K562 (cell line): ENCODE data around the gene MYRIP. TPM values are rescaled to one million over a fixed set of nuclear protein-coding genes. Genes with fewer than 3 reads are reported as not detected.

Source experiments
- ATAC-seq: fragments of 200-7000 bp; cut with Tn5 transposase; 3 replicates; pipeline ENCODE4 v1.9.1; 2020; ENCODE audit warnings: moderate library complexity
- BruUV-seq: library from RNA; stranded (reverse); fragments of 400-500 nt; replicated peaks from 2 replicates; lab custom pipeline; 2021; lab: Mats Ljungman, UMichigan
- CTCF ChIA-PET: fragments of 300-600 bp; formaldehyde crosslinking; extraction: SDS; loops from one replicate; lab custom pipeline; 2021; ENCODE audit warnings: low intra/inter-chr PET ratio; lab: Yijun Ruan, JAX
- POLR2A ChIA-PET: fragments of 300-600, 350-650 bp; sonication (Branson Sonifier 250); formaldehyde crosslinking; extraction: SDS; loops from one replicate; lab custom pipeline; 2021; ENCODE audit warnings: antibody characterized with exemption, inconsistent platforms; lab: Yijun Ruan, JAX
- DNase-seq, 4 experiments: peaks; one replicate each; pipeline versions ENCODE4 v3.0.0 to v3.0.0-alpha.2; 2011 to 2018; ENCODE audit warnings: low spot score in 3 of 4, mixed read lengths in 3 of 4; ENCODE audit errors: extremely low read depth in 1 of 4
- FAIRE-seq: peaks from 2 replicates; lab custom pipeline; 2011; peaks lifted over from hg19 to GRCh38; lab: Jason Lieb, UNC
- H2AFZ ChIP-seq: 2 replicates; pipeline ENCODE4 v1.6.0; 2011; ENCODE audit warnings: low read depth, low read length, control low read depth, inconsistent platforms
- H3K27ac ChIP-seq: fragments of 200-600 bp; 3 replicates; pipeline ENCODE4 v1.8.0; 2011; ENCODE audit warnings: low read depth, mild to moderate bottlenecking, control low read depth, inconsistent platforms, low read length, moderate library complexity, mixed read lengths; ENCODE audit errors: extremely low read depth
- H3K27me3 ChIP-seq, 2 experiments: fragments of 300-600 bp in 1 of 2; 2 replicates in 1 of 2; 3 replicates in 1 of 2; pipeline versions ENCODE4 v1.6.0 to v1.8.0; 2011; ENCODE audit warnings: inconsistent platforms in 2 of 2, low read length in 2 of 2, mild to moderate bottlenecking in 1 of 2, mixed read lengths in 1 of 2, moderate library complexity in 1 of 2; ENCODE audit not compliant: control insufficient read depth in 2 of 2, insufficient read depth in 2 of 2
- H3K36me3 ChIP-seq: fragments of 300-600 bp; 3 replicates; pipeline ENCODE4 v1.8.0; 2011; ENCODE audit warnings: mild to moderate bottlenecking, low read length, inconsistent platforms; ENCODE audit not compliant: control insufficient read depth, insufficient read depth
- H3K4me1 ChIP-seq, 2 experiments: fragments of 200-600 bp in 1 of 2; replicated peaks in 1 of 2; 2 replicates in 1 of 2; 3 replicates in 1 of 2; pipeline versions ENCODE4 v1.5.1 to v1.8.0; 2011; ENCODE audit warnings: inconsistent platforms in 2 of 2, low read length in 2 of 2, mild to moderate bottlenecking in 1 of 2, mixed read lengths in 1 of 2, moderate library complexity in 1 of 2; ENCODE audit not compliant: control insufficient read depth in 2 of 2, insufficient read depth in 2 of 2
- H3K4me2 ChIP-seq: 2 replicates; pipeline ENCODE4 v1.6.1; 2011; ENCODE audit warnings: low read length, control low read depth, inconsistent platforms, mixed read lengths; ENCODE audit not compliant: insufficient read depth
- H3K4me3 ChIP-seq: fragments of 200-600 bp; sonication (generic), shearing (Covaris generic); 2 replicates; pipeline ENCODE4 v1.5.1; 2016; ENCODE audit warnings: control low read depth, inconsistent platforms
- H3K79me2 ChIP-seq: fragments of 200-600 bp; 3 replicates; pipeline ENCODE4 v1.8.0; 2011; ENCODE audit warnings: low read length, inconsistent platforms; ENCODE audit not compliant: control insufficient read depth, insufficient read depth
- H3K9ac ChIP-seq, 2 experiments: 2 replicates each; pipeline versions ENCODE4 v1.6.0 to v1.6.1; 2011; ENCODE audit warnings: low read depth in 2 of 2, low read length in 2 of 2, control low read depth in 1 of 2, inconsistent platforms in 1 of 2, mild to moderate bottlenecking in 1 of 2, mixed read lengths in 1 of 2; ENCODE audit not compliant: insufficient read depth in 1 of 2
- H3K9me1 ChIP-seq: one replicate; pipeline ENCODE4 v1.6.0; 2011; ENCODE audit warnings: inconsistent platforms, mild to moderate bottlenecking, low read length, moderate library complexity; ENCODE audit not compliant: control insufficient read depth, insufficient read depth
- H3K9me3 ChIP-seq: replicated peaks from 2 replicates; pipeline ENCODE4 v1.5.1; 2011; ENCODE audit warnings: low read depth, low read length, inconsistent platforms; ENCODE audit not compliant: control insufficient read depth, insufficient read depth
- H4K20me1 ChIP-seq: replicated peaks from 2 replicates; pipeline ENCODE4 v1.6.1; 2011; ENCODE audit warnings: low read length, inconsistent platforms, mixed read lengths; ENCODE audit not compliant: control insufficient read depth, insufficient read depth
- ARNT ChIP-seq, 2 experiments: fragments of 450-650 bp; IDR thresholded peaks; 2 replicates each; pipeline ENCODE4 v1.6.1; 2016; ENCODE audit warnings: mild to moderate bottlenecking in 1 of 2
- HDAC1 ChIP-seq, 2 experiments: fragments of 450-650 bp; IDR thresholded peaks; 2 replicates each; pipeline ENCODE4 v1.6.1; 2016 to 2017; ENCODE audit warnings: inconsistent platforms in 1 of 2, mild to moderate bottlenecking in 1 of 2, moderate library complexity in 1 of 2
- MYBL2 ChIP-seq, 2 experiments: fragments of 450-650 bp in 1 of 2; sonication (generic) in 1 of 2; formaldehyde crosslinking in 1 of 2; IDR thresholded peaks; 2 replicates each; pipeline versions ENCODE4 v1.6.1 to v1.8.1; 2017 to 2022; ENCODE audit warnings: borderline replicate concordance in 1 of 2, inconsistent platforms in 1 of 2, low read depth in 1 of 2, mild to moderate bottlenecking in 1 of 2, missing genetic modification reagents in 1 of 2, moderate library complexity in 1 of 2
- POLR2AphosphoS2 ChIP-seq: IDR thresholded peaks from 2 replicates; pipeline ENCODE4 v1.6.1; 2012; ENCODE audit warnings: low read length, improper control_type of control experiment
- STAT5A ChIP-seq: IDR thresholded peaks from 2 replicates; pipeline ENCODE4 v1.6.1; 2012; ENCODE audit warnings: low read length, inconsistent platforms, borderline replicate concordance
- TAF15 ChIP-seq: fragments of 200-400 bp; formaldehyde crosslinking; IDR thresholded peaks from 2 replicates; pipeline ENCODE4 v1.6.1; 2017; ENCODE audit warnings: mild to moderate bottlenecking, low read depth, low read length, moderate library complexity
- ZNF436 ChIP-seq: fragments of 250-450, 450-650 bp; sonication (Bioruptor Pico); formaldehyde crosslinking; IDR thresholded peaks from 2 replicates; pipeline ENCODE4 v1.7.0; 2020; ENCODE audit warnings: mild to moderate bottlenecking
- ZNF707 ChIP-seq: fragments of 250-450 bp; sonication (Bioruptor Pico); conservative IDR thresholded peaks from 2 replicates; pipeline ENCODE4 v1.8.0; 2022; ENCODE audit warnings: inconsistent platforms, mild to moderate bottlenecking, moderate library complexity
- WGBS: fragments of 100-300 bp; shearing (Covaris generic); methylation state at CpG from one replicate; pipeline ENCODE4 v1.1.6; 2016; ENCODE audit warnings: low coverage, mixed read lengths; ENCODE audit not compliant: insufficient coverage; ENCODE audit errors: missing lambda C conversion rate; 5-methylcytosine and 5-hydroxymethylcytosine counted together
- in situ Hi-C: fragments of 300-500 bp; cut with MboI; formaldehyde crosslinking; loops from 4 replicates; pipeline ENCODE4 v1.15.0; 2018; ENCODE audit warnings: inconsistent platforms, mixed read lengths
- intact Hi-C: fragments of 100-400 bp; cut with micrococcal nuclease; formaldehyde crosslinking; loops from 2 replicates; pipeline ENCODE4 v1.14.2; 2022
- polyA plus RNA-seq, 8 experiments: library from polyadenylated mRNA; depleted of rRNA in 4 of 8; stranded (reverse) in 5 of 8; unstranded in 3 of 8; fragments of >200 nt; fragmentation: Nextera tagmentation in 2 of 8; fragmentation: Illumina TruSeq in 1 of 8; extraction: Ambion mirVana in 2 of 8; extraction: Trizol in 1 of 8; gene quantifications; 2 replicates each; pipeline versions ENCODE4 v1.2.1 to v1.2.3, GENCODE V29; 2011 to 2014; ENCODE audit warnings: inconsistent platforms in 1 of 8, missing spikeins in 1 of 8
- total RNA-seq, 7 experiments: library from RNA; depleted of rRNA in 6 of 7; stranded (reverse); fragments of >200 nt in 6 of 7; fragmentation: Illumina TruSeq in 2 of 7; extraction: Trizol in 2 of 7; gene quantifications; 2 replicates each; pipeline versions ENCODE4 v1.2.1 to v1.2.3, GENCODE V29; 2011 to 2021; ENCODE audit warnings: low replicate concordance in 1 of 7
- TF ChIP-seq, protein P1 (sequence below): sonication (generic); formaldehyde crosslinking; IDR thresholded peaks from 2 replicates; pipeline ENCODE4 v1.8.0; 2022; ENCODE audit warnings: missing genetic modification reagents, mild to moderate bottlenecking, borderline replicate concordance

MYRIP gene
- total and polyA plus RNA-seq, 9 of the 15 experiments (the other 6 are each of a cell fraction or from before 2014, with no cell fraction given): 0.03 to 0.12 TPM; not detected in 7

DNA sequence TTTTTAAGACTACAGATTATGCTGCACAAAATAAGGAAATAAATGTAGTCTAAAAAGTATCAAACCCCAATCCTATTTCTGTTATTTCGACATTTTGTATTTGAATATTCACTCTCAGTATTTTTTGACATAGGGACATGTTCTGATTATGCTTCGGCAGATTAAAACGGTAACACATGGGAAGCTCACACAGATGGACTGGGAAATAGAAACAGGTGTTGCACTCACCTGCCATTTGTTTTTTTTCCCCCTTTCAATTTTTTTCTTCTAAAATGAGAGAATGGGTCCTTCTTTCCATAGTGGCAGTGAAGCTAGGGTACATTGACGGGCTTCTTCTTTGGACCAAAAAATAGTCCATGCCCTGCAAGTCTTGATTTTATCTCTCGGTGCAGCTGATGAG lies 163.1 kb downstream of the MYRIP start (continued):
- TF ChIP-seq TAF15 (no peak), ARNT (IDR thresholded peaks at IDR 0.05) (no peak), POLR2AphosphoS2 (no peak), ZNF707 (CRISPR knock-in tag) (no peak)
- TF ChIP-seq, protein P1, sequence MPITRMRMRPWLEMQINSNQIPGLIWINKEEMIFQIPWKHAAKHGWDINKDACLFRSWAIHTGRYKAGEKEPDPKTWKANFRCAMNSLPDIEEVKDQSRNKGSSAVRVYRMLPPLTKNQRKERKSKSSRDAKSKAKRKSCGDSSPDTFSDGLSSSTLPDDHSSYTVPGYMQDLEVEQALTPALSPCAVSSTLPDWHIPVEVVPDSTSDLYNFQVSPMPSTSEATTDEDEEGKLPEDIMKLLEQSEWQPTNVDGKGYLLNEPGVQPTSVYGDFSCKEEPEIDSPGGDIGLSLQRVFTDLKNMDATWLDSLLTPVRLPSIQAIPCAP (CRISPR knock-in tag): no peak

DNA sequence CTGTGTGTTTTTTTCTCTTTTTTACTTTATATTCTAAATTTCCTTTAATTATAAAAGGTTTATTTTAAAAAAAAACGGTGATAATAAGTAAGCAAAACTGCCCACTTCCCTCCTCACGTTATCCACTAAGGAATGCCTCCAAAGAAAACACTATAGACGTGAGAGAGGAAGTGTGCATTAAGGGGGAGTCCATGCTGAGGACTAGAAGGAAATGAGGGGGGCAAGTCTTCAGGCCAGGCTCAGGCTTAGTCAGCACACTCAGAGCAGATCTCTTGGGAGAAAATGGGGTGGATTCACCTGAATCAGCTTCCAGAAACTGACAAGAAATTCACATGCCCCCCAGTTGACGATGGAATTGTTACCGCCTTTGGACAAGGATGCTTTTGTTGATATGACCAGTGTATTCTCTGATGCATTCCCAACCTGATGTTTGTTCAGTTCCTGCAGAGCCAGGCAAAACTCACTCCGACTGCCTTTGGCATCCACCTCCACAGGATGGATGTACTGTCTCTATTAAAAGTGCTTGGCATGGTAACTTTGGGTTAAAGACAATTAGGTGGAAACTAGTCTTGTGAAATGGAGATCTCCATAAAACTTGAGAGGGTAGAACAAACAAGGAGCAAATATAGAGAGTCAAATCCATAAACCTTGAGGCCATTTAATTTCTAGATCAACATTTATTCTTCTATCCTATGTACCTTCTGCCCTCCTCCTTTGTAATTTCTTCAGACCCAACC lies 167.8 kb downstream of the MYRIP start:
- BruUV-seq: no TSS peak
- H3K9me1 ChIP-seq: no peaks in the 10 kb centered on the region
- no peak overlapping the region for H3K4me3 ChIP-seq
- 0% methylated on average over 6 of the region's 6 CpGs for WGBS
- no peak for DNase-seq
- H3K4me1 ChIP-seq: no peaks in the 10 kb centered on the region
- no peaks in the 10 kb centered on the region for H3K79me2 ChIP-seq
- CTCF ChIA-PET: no interaction called here
- H4K20me1 ChIP-seq: no peaks in the 10 kb centered on the region
- FAIRE-seq: no peak
- intact Hi-C loops: no loop called here
- no peak overlapping the region for H3K9ac ChIP-seq
- no peak overlapping the region for H2AFZ ChIP-seq
- no peaks in the 10 kb centered on the region for H3K9me3 ChIP-seq
- H3K36me3 ChIP-seq: no peaks in the 10 kb centered on the region
- ATAC-seq: no peak
- in situ Hi-C loops: no loop called here
- H3K4me2 ChIP-seq: no peak overlapping the region
- no peak overlapping the region for H3K27ac ChIP-seq
- TF ChIP-seq HDAC1 (IDR thresholded peaks at IDR 0.05) (no peak), STAT5A (no peak), MYBL2 (IDR thresholded peaks at IDR 0.05; ENCODE audit: low read depth) (no peak), MYBL2 (CRISPR knock-in tag; IDR thresholded peaks at IDR 0.05; ENCODE audit: borderline replicate concordance) (no peak), ZNF436 (CRISPR knock-in tag) (no peak)
- POLR2A ChIA-PET: no interaction called here
- no peaks in the 10 kb centered on the region for H3K27me3 ChIP-seq
